Measurements from ENCODE around the gene ZNF268. TPM values are rescaled to one million over a fixed set of nuclear protein-coding genes. Genes with fewer than 3 reads are reported as not detected.

ZNF268 gene
- total RNA-seq, 2 experiments from 2014 or later: 14.0 to 14.6 TPM

Other genes with a start within 250 kb of the ZNF268 start
- 1 to 10 TPM; 8.0 to 8.3 TPM for gene ZNF605, start 225.2 kb upstream of the ZNF268 start, total RNA-seq
- gene ZNF26, start 195.1 kb upstream of the ZNF268 start, total RNA-seq: 10 to 100 TPM; 12.3 to 17.0 TPM
- gene ZNF84, start 144.0 kb upstream of the ZNF268 start, total RNA-seq: 10 to 100 TPM; 21.5 to 24.1 TPM
- 10 to 100 TPM; 13.3 to 14.3 TPM for gene ZNF140, start 100.6 kb upstream of the ZNF268 start, total RNA-seq
- 1 to 10 TPM; 1.9 to 2.1 TPM for gene ZNF891, start 51.2 kb upstream of the ZNF268 start, total RNA-seq
- gene ZNF10, start 50.9 kb upstream of the ZNF268 start, total RNA-seq: 1 to 10 TPM; 4.8 to 5.1 TPM
- gene ANHX, start 54.4 kb downstream of the ZNF268 start, total RNA-seq: not detected